Stimulated activated CD8-positive, alpha-beta memory T cell treated with anti-CD3 and anti-CD28 coated beads, Interleukin-12 subunit alpha, Interleukin-12 subunit beta, amount 100 ng/mL, for 24 hours (primary cell): ENCODE measurements around the gene PCLAF.
A peak's percentile ranks its signal among the peaks of the same experiment; 100 is the strongest.
"Not testable (repeated sequence)": the region's sequence is repeated elsewhere in the genome, so short reads cannot be mapped to it uniquely, and the experiment has no call there.

Experiments used
- DNase-seq: peaks from one replicate; pipeline ENCODE4 v3.0.0-alpha.2; 2020; ENCODE audit errors: extremely low read depth

Gene PCLAF

DNA sequence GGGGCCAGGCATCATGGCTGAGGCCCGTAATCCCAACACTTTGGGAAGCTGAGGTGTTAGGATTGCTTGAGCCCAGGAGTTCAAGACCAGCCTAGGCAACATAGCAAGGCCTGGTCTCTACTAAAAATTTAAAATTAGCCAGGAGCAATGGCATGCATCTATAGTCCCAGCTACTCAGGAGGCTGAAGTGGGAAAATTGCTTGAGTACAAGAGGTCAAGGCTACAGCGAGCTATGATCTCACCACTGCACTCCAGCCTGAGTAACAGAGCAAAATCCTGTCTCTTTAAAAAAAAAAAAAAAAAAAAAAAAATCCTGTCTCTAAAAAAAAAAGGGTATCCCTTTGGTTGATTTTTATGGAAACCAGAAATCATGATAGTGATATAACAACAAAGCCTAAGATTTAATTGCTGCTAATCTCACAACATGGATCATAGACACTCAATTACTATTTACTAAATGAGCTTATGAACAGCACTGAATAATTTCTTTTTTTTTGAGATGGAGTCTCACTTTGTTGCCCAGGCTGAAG lies 12.1 kb downstream of the PCLAF start:
- no peak for DNase-seq

DNA sequence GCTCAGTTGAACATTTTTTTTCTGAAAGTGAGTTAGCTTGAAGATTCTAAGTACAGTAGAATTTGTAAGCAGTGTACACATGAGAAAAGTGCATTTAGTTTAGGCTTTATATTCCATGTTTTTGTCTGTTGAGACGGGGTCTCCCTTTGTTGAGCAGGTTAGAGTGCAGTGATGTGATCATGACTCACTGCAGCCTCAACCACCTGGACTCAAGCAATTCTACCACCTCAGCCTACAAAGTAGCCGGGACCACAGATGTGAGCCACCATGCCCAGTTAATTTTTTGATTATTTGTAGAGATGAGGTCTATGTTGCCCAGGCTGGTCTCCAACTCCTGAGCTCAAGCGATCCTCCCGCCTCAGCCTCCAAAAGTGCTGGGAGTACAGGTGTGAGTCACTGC lies 20.0 kb downstream of the PCLAF start:
- no peak for DNase-seq

DNA sequence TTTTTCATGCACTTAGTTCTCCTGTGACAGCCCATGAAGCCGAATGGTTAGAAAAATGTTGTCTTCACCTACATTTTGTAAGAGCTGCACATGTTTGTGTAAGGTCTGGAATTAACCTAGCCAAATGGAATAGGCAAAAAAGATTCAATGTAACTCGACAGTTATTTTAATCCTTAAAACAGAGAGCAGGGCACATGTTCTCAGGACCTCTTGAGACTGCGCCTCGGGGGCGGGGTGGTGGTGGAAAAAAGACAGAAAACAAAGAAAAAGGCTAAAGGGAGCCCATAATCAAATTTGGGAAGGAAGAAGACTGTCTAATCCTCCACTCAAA lies 24.6 kb downstream of the PCLAF start:
- DNase-seq = no peak

DNA sequence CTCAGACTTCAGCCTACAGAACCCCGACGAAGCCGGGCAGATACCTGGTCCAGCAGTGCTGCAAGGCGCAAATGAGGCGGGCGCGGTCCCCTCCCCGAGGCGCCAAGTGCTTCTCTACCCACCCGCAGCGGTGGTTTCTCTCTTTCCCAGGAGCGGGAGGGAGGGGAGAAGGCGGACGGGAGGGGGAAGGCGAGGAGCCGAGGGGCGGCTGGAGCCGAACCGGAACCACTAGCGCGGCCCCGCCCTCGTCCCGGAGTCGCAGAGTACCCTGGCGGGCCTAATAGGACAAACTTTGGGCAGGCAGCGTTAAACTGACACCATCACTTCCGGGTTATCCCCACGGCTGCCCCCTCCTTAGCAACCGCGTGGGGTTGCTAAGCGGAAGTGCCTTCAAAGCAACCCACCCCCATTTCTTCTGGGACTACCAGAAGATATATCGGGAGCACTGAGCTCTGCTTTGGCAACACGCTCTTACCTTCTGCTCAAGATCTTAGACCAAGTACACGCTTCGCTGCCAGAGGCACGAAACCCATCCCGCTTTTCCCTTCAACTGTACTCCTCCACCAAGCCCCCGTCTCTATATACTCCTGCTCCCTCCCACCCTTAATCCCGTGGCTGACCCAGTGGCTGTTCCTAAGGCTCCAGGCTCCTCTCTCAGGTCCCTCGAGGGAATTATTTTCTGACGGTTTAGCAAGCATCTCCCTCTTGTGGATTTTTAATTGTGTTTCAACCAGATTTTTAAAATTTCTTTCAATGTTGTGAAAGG lies 25.1 kb downstream of the PCLAF start, which contains the start of gene CSNK1G1:
TSS of gene CSNK1G1 (minus strand) at position 230 of the 766 bp plus-strand sequence. CDS start 55,674 bp downstream, outside the sequence.
- DNase-seq = peak; percentile 90

DNA sequence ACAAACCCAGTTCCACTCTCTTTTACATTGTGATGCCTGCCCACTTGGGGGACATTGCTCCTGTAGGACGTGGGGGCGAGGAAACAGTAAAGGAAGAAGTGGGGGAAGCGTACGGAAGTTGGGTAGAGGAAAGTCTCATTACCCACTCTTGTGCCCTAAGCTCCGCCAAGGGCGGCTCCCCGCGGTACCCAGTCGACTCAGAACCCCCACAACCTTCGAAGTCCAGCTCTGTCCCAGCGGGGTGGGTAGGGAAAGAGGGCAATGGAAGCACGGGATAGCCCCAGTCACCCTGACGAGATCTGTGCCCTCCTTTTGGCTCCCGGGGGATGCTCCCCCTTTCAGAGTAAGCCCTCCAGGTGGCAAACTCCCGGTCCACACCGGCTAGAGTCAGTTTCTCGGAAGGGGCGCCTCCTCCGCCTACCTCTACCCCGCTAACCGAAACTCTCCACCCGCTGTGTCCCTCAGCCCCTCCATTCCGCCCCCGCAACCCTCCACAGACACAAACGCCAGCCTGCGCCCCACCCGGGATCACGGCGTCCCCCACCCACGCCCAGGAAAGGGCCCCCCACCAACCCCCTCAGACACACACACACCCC lies 25.8 kb downstream of the PCLAF start:
- no peak for DNase-seq

DNA sequence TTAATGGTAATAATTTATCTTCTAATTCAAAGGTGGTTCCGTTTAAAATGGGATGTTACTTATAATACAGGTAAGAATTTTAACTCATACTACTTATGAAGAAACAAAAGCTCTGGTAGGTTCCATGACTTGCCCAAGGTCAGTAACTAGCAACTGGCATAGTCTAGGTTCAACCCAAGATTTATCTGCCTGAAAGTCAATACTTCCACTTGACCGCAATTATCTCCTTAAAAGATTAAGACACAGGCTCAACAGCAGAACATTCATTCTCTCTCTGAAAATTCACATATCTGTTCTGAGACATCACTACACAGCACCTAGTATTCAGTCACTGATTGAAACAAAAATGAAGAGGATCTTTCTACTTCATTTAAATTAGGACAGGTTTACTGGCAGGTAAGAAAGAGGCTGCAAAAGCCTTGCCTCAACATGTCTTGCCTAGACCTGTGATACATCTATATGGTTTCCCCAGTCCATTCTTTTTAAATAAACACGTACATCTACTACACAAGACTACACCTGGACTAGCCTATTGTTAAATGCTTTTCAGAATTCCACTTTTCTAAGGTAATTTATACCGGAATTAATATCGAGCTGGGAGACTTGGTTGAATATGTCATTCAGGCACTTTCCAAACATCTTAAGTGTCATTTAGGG lies 26.4 kb downstream of the PCLAF start:
- no peak for DNase-seq

DNA sequence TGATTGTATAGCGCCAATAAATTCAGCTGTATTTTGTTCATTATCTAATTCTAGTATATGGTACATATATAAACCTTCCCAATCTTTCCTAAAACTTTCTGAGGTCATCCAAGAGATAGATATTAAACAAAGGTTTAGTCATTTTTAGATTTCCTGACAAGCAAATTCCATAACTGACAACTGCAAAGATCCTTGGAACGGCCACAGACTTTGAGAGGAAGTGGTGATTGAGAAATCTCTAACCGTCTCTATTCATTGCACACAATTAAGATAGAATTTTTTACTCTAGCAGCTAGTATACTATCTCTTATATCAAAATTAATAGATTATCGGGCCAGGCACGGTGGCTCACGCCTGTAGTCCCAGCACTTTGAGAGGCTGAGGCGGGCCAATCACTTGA lies 30.0 kb downstream of the PCLAF start:
- no peak for DNase-seq

DNA sequence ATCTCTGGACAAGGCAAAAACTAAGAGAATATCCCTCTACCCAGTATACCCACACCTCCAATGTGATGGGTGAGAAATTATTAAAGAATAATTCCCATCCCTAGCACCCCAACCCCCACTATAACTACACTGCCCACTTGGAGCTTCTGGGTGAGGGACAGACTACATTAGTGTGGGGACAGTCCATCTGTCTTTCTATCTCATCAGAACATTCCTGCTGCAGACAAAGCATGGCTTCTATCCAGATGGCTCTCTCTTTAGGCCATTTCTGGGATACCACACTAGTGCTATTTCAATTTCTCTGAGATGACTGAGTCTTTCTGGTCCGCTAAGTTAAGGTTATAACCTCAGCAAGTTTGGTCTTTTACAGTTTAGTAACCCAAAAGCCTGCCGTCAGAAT lies 31.9 kb downstream of the PCLAF start:
- DNase-seq = no peak

DNA sequence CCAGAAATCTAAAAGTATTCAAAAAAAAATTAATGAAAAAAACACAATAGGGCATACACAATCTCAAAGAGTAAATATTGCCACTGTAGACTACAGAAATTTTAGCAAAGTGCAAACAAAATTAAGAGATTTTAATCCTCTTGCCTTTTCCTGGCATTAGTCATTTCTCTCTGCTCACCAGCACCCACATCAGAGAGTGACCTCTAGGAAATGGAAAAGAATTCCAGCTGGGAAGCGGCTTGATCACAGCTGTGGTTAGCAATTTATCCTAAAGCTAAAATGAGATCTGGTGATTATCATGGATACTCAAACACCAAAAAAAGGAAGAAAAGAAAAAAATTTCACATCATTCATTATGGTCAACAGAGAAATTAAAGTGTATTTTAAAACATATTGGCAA lies 32.8 kb downstream of the PCLAF start:
- DNase-seq = no peak

DNA sequence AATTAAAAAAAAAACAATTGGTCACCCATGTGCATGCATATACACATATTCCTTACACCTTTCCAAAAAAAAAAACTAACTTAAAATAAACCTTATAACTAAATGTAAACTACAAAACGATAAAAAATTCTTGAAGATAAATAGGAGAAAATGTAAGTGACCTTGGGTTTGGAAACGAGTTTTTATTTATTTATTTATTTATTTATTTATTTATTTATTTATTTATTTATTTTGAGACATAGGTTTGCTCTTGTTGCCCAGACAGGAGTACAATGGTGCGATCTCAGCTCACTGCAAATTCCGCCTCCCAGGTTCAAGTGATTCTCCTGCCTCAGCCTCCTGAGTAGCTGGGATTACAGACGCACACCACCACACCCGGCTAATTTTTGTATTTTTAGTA lies 35.0 kb downstream of the PCLAF start:
- DNase-seq = not testable (repeated sequence)

DNA sequence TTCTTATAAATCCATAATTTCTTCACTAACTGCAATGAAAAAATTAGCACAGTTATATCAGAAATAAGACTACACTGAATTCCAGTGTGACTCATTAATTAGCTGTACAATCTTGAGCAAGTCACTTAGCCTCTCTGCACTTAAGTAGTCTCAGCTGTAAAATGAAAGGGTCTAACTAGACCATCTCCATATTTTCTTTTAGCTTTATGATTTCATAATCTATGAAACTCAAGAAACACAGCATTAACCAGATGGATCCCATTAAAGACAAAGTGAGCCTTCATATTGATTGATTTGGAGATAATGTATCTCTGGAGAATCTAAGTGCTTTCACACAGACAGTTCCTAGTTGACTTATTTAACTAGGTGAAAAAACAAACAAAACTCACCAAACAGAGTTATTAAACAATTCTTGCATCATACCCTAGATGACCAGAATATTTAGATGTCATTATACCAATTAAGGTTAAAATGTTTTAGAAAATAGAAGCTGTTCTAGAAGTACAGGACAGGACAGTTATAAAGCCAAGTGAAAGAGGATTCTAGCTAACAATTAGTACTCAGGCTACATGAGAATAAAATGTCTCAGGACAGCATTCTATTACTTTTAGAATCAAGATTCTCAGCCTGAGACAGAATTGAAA lies 36.5 kb downstream of the PCLAF start:
- DNase-seq = no peak

DNA sequence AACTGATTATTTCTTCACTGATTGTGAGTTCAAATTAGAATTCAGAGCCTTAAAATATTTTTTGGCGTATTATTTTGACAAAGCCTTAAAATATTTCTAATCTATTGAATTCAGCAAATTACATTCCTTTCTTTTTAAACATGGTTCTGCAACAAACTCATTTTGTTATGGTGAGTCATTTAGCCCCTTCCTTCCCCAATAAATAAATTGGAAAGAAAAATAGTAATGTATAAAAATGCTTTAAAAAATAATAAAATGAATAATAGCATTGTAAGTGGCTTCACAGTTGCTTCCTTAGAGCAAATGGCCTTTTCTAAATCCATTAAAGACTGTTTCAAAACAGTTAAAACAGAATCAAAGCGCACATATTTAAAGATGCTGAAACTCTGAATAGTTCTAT lies 37.4 kb downstream of the PCLAF start:
- no peak for DNase-seq

DNA sequence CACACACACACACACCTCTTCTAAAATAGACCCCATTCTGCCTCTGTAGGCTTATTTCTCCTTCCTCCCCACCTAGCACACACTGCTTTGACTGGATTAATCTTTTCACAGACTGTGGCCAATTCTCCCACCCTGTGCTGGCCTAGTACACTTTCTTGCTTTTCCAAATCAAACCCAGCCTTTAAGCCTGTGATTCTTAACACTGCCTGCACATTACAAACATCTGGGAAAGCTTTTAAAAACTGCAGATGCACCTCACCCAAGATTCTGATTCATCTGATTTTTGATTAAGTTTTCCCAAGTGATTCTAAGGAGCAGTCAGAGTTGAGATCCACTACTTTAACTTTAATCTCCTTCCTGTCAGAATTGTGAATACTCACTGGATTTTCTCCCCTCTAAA lies 38.0 kb downstream of the PCLAF start:
- DNase-seq = no peak

DNA sequence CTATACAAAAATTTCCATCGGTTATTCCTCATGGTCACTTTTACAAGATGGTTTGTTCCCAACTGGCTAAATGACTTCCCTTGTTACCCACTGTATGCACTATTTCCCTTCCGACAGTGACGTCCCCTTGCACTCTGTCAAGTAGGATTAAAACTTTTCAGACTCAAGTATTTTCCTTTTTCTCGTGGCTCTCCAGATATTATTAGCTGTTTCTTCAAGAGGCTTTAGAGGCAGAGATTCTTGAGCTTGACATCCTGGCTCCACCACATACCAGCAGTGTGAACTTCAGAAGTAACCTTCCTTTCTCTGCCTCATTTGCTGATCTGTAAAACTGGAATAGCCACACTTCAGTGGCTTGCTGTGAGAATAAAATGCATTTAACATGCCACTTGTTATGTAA lies 39.3 kb downstream of the PCLAF start:
- no peak for DNase-seq

DNA sequence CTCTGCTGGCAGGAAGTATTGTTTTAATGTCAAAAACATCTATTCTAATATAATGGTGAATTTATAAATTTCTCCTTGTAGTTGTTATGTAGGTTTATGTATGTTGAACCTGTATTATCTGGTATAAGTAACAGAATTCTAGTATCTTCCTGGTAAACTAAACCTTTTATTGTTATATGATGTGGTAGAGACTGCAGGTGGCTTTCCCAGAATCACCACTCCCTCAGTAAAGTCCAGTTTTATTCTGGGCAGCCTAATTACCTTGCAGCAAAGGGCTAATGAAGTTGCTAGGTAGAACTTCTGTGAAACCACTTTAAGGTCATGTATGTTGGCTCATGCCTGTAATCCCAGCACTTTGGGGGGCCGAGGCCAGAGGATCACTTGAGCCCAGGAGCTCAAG lies 40.9 kb downstream of the PCLAF start:
- no peak for DNase-seq

DNA sequence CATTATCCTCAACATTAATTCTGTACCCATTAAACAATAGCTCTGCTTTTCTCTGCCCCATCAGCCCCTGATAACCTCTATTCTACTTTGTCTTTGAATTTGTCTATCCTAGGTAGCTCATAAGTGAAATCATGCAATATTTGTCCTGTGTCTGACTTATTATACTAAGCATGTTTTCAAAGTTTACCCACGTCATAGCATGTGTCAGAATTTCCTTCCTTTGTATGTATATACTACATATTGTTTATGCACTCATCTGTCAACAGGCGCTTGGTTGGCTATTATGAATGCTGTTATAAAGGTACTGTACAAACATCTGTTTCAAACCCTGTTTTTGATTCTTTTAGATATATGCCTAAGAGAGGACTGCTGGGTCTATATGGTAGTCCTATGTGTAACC lies 43.5 kb downstream of the PCLAF start:
- DNase-seq = no peak

DNA sequence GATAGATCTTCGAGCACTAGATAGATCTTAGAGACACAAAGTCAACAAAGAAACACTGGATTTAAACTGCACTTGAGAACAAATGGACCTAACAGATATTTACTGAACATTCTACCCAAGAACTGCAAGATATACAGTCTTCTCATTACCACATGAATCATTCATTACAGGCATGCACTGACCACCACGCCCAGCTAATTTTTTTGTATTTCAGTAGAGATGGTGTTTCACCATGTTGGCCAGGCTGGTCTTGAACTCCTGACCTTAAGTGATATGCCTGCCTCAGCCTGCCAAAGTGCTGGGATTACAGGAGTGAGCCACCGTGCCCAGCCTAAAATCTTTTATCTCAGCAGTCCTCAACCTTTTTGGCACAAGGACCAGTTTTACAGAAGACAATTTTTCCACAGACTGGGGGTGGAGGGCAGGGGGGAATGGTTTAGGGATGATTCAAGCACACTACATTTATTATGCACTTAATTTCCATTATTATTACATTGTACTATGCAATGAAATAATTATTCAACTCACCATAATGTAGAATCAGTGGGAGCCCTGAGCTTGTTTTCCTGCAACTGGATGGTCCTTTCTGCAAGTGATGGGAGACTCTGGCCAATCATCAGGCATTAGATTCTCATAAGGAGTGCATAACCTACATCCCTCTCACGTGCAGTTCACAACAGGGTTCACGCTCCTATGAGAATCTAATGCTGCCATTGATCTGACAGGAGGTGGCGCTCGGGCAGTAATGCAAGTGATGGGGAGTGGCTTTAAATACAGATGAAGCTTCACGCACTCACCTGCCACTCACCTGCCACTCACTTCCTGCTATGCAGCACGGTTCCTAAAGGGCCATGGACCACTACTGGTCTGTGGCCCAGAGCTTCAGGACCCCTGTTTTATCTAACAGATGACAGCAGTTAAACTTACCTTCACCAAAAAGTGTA lies 47.0 kb downstream of the PCLAF start:
- no peak for DNase-seq

DNA sequence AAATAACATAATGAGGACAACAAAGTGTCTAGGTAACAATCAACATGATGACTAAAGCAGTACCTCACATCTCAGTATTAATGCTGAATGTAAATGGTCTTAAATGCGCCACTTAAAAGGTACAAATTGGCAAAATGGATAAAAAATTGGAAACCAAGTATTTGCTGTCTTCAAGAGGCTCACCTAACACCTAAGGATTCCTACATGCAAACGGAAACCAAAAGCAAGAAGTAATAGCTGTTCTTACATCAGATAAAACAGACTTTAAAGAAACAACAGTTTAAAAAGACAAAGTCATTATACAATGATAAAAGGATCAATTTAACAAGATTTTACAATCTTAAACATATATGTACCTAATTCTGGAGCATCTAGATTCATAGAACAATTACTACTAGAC lies 47.7 kb downstream of the PCLAF start:
- no peak for DNase-seq

DNA sequence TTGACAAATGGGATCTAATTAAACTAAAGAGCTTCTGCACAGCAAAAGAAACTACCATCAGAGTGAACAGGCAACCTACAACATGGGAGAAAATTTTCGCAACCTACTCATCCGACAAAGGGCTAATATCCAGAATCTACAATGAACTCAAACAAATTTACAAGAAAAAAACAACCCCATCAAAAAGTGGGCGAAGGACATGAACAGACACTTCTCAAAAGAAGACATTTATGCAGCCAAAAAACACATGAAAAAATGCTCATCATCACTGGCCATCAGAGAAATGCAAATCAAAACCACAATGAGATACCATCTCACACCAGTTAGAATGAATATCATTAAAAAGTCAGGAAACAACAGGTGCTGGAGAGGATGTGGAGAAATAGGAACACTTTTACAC lies 49.6 kb downstream of the PCLAF start:
- not testable (repeated sequence) for DNase-seq

DNA sequence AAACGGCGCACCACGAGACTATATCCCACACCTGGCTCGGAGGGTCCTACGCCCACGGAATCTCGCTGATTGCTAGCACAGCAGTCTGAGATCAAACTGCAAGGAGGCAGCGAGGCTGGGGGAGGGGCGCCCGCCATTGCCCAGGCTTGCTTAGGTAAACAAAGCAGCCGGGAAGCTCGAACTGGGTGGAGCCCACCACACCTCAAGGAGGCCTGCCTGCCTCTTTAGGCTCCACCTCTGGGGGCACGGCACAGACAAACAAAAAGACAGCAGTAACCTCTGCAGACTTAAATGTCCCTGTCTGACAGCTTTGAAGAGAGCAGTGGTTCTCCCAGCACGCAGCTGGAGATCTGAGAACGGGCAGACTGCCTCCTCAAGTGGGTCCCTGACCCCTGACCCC lies 54.3 kb downstream of the PCLAF start:
- not testable (repeated sequence) for DNase-seq

DNA sequence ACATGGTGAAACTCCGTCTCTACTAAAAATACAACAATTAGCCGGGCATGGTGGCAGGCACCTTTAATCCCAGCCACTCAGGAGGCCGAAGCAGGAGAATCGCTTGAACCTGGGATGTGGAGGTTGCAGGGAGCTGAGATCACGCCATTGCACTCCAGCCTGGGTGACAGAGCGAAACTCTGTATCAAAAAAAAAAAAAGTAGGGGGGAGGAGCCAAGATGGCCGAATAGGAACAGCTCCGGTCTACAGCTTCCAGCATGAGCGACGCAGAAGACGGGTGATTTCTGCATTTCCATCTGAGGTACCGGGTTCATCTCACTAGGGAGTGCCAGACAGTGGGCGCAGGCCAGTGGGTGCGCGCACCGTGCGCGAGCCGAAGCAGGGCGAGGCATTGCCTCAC lies 54.8 kb downstream of the PCLAF start:
- DNase-seq = not testable (repeated sequence)
